NCI-H1436 treated with DMSO at 0.1 percent for 48 hours (cell line): Measurements from ENCODE around the gene SOHLH2.

Experiments
- DNase-seq: peaks from one replicate; lab custom pipeline; 2025; lab: John Stamatoyannopoulos, UW

SOHLH2 gene, protein sequence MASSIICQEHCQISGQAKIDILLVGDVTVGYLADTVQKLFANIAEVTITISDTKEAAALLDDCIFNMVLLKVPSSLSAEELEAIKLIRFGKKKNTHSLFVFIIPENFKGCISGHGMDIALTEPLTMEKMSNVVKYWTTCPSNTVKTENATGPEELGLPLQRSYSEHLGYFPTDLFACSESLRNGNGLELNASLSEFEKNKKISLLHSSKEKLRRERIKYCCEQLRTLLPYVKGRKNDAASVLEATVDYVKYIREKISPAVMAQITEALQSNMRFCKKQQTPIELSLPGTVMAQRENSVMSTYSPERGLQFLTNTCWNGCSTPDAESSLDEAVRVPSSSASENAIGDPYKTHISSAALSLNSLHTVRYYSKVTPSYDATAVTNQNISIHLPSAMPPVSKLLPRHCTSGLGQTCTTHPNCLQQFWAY

DNA sequence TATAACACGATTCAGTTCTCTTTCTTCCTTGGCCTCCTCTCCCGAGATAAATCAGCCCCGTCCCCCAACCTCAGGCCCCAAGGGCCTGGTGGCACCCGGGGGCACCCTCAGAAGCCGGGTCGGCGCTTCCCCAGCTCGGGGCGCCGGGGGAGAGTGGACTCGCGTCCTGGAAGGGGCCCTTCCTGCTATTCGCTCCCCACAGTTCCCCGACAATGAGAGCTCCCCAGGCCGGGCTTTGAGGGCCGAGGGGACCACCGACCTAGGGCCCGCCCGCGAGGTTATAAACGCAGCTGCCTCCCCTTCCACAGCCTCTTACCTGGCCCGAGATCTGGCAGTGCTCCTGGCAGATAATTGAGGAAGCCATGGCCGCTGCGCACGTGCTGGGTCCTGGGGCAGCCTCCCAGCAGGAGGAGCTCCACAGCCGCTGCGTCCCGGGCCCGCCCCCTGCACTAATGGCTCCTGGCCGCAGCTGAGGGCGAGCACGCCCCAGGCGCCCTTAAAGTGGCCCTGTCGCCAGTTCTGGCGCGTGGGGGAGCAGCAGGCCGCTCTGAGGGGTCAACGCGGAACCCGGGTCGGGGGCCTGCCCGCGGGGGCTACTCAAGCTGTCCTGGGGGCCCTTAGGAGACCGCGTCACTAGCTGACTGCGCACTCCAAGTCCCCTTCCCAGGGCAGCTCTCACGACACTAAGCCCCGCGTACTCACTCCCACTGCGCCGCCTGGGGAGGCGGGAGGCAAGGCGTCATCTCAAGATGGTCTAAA lies at the start of gene SOHLH2:
Gene SOHLH2, minus strand, starts transcription at position 394 of the 759 bp plus-strand sequence. Its CDS starts 30 bp downstream, at position 364.
- no peak for DNase-seq

DNA sequence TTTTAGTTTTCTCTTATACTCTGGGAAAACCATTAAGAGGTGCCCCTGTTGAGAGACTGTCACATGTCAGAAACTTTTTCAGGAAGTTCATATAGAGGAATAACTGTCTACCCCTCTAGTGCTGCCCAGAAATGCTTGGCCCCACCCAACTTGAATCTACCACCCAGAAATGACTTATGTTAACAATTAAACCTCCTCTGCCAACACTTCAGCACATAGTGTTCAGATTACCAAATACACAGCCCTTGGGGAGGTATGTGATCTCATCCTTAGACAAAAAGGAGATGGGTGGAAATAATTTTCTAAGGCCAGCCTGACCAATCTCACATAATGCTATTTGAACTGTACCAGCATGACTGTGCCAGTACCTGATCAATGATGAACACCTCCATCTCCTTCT lies 47.6 kb upstream of the SOHLH2 start:
- DNase-seq: no peak

DNA sequence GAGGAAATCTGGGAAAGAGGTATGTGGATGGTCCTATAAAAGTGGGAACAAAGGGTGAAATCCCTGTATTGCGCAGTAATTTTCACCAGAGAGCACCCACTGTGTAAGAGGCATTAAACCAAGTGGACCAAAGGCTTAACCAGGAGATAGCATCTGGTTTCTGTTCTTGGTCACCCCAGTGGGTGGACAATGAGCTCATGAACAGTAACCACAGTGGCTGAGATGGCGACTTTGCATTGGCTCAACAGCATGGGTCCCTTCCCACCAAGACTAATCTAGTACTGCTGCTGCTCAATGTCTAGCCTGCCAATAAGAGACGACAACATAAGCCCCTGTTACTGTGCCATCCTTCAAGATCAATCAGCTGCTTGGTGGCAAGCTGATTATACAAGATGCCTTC lies 46.7 kb upstream of the SOHLH2 start:
- no peak for DNase-seq

DNA sequence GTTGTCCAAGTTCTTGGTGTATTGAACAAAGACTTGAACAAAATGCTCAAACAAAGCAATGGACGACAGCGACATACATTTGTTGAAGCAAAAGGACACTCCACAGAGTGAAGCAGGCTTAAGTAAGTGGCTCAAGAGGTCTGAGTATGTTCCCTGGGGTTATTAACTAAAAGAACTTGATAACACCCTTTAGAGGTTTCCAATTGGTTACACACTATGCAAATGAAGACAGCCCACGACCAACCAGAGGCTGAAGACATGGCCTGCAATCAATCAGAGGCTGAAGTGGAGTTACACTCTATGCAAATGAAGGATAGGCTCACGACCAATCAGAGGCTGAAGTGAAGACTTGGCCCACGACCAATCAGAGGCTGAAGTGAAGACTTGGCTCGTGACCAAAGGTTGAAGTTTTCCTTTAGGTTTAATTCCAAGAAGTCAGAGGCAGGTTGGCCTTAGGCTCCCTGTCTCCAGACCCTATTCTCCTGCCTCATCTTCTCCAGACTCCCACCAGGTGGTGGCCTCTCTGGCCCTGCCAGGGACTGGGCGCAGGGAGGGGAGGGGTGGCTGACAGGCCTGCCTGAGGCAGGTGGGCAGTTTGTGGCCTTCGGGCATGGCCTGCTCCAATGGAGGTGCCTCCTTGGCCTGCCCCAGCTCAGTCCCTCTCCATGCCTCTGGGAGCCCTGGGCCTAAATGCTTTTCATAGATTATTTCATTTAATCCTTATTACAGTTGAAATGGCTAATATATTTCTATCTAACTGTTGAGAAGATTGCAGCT lies 45.2 kb upstream of the SOHLH2 start:
- no peak for DNase-seq

DNA sequence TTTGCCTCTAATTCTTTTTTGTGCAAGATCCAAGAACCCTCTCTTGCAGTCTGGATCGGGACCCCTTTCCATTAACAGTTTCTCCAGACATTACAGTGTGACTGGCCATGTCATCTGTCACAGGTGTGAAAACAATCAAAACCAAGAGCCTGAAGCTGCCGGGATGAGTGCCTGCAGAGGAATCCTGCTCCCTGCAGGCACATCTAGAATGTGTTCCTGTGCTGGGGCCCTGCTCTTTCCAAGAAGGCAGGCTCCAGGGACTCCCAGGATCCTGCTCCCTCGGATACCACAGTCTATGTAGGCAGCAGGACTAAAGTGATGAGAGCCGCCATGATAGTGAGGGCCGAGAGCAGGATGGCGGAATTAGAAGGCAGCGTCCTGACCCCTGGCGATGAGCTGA lies 44.5 kb upstream of the SOHLH2 start:
- DNase-seq: no peak

DNA sequence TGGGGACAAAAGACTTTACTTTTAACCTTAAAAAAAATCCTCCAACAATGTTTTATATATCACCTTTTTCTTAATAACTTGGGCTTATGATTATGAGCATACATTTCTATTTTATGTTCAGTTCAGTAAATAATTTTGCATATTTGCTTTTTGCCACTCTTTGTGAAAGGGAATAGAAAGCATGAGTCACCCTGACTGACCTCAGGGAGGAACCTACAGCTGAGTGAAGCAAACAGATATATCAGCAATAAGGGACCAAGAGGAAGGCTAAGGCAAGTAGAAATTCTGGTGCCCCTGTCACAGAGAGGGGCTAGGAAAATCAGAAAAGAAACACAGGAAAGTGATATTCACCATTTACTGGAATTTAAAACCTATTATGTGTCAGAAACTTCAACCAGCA lies 37.2 kb upstream of the SOHLH2 start:
- no peak for DNase-seq

DNA sequence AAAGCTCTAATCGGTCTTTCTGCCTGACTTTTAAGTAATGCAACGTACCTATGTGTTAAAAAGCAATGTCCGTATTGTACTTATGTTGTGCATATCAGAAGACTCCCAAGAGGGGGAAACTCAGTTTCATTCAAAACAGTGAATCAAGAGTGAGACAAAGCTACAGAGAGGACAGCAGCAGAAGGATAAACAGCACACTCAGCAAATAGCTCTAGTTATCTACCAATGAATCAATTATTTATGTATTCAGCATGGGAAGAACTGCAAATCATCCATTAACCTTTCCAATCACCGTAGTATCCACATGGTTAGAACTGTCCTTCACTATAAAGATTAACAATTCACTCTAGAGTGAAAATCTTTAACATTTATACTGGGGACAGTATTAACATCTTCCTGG lies 36.7 kb upstream of the SOHLH2 start:
- no peak for DNase-seq

DNA sequence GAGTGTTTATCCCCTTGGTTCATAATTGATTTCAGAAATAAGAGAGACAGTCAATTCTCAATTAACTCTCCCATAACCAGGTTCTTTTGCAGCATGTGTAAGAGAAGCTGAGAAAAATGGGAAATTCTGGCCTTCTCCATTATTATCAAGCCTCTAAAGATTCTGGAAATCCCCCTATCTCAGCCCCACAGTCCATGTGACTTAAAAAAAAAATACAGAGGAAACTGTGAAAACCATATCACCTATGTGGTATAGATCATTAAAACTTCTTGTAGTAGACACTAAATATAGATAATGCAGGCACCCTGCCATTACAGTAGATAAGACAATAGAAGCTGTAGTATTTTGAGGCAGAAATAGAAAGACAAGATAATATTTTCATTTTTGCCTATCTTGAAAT lies 34.3 kb upstream of the SOHLH2 start:
- DNase-seq: no peak

DNA sequence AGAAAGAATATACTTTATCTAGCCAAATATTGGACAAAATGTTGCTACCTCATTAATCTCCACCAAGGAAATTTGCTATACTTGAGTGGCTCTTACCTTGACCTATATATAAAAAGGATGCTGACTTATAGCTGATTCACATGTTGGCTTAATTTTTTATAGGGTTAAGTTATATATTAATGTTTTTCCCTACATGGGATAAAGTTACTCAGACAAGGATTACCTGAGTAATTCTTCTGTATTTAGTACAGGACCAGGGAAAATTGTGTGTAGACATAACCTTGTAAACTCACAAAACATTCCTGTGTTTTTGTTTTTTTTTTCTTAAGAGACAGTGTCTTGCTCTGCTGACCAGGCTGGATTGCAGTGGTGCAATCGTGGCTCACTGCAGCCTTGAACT lies 30.6 kb upstream of the SOHLH2 start:
- DNase-seq: no peak

DNA sequence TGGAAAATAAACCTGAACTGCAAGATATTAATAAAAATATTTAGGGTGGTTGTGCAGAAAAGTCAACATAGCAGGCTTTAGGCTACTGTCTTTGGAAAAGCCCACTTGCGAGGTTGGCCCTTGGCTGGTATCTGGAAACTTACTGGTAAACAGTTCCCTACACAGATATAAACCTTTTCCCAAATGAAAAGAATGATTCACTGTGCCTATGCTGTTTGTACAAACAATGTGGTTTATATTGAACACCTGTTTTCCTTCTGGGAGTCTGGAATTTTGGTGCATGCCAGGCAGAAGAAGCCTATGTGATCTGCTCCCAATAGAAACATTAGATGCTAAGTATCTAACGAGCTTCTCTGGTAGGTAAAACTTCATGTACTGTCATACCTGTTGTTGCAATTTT lies 29.7 kb upstream of the SOHLH2 start:
- DNase-seq: no peak

DNA sequence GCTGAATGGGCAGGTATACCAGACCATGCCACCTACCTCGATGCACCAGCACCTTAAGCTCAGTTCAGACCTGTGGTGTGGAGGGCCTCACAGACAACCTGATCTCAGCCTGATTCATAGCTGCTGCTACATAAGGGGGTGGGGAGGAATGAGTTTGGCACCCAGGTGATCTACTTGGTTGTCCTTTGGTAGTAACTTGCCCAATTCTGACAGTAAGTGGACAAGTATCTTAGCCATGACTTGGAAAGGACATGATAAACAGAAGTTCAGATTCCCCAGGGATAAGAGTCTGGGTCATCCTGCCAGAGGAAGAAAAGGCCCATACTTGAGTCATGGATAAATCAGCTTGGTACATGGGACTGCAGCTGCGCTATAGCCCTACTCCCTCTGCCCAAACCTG lies 28.4 kb upstream of the SOHLH2 start:
- DNase-seq: no peak

DNA sequence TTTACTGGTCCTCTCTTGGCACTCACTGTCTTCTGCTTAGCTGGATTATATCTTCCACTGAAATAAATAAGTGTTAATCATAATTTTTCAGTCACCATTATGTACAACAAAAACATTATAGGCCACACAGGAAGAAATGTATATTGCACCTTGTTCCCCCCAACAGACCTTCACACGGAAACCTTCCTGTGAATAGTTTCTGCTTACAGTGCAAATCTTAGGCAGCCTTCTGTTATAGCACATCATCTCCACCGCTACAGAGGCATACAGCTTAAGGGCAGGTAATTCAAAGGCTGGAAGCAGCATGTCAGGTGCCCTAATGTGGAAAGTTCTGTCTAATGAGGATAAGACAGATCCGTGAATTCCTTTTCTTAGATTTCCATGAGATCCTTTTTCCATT lies 16.9 kb upstream of the SOHLH2 start:
- no peak for DNase-seq

DNA sequence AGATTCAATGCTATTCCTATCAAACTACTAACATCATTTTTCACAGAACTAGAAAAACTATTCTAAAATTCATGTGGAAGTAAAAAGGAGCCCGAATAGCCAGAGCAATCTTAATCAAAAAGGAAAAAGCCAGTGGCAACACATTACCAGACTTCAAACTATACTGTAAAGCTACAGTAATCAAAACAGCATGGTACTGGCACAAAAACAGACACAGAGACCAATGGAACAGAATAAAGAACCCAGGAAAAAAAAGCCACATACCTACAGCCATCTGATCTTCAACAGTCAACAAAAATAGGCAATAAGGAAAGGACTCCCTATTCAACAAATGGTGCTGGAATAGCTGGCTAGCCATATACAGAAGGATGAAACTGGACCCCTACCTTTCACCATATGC lies 10.4 kb upstream of the SOHLH2 start:
- no peak for DNase-seq

DNA sequence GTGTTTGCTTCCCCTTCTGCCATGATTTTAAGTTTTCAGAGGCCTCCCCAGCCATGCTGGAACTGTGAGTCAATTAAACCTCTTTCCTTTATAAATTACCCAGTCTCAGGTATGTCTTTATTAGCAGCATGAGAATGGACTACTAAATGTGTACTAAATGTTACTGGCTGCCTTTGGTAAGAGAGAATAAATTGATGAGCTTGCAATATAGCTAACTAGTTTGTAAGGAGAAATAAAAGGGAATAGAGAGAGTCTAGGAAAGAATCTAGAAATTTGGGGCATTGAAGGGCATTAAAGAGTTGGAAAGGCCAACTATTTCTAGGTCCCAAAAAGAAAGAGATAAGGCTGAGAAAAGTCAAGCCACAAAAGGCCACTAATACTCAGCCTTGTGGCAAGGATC lies 5.5 kb upstream of the SOHLH2 start:
- no peak for DNase-seq

DNA sequence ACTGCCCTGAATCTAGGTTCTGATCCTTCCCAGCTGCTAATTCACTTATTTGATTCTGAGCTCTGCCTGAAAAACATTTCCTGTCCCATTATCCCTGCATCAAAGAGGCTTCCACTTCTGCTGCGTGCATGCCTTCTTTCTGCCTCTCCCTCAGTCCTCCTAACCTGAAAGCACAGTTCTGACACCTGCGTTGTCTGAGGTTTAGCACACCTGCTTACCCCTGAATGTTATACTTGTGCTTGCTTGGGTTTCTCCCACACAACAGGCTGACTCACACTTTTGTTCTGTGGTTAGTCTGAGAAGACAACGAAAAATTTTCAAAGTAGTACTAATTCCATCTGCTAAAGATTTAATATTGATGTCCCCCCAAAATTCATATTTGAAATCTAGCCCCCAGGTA lies 3.1 kb upstream of the SOHLH2 start:
- no peak for DNase-seq

DNA sequence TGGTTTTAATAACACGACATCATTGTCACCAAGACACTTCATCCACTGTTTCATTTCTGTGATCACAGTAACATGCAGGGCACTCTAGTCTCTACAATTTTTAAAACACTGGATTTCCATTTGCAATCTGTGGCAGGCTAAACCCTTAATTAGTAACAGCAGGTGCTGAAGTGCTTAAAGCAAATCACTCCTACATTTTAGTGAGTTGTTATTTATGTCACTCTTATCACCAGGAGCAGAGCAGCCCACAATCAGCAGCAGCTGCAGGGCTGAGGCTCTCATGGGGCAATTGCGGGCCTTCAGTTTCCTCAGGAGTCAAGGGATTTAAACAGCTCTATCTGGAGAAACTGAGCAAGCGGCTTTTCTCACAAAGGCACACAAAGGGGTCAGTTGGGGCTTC lies 1.6 kb downstream of the SOHLH2 start:
- no peak for DNase-seq

DNA sequence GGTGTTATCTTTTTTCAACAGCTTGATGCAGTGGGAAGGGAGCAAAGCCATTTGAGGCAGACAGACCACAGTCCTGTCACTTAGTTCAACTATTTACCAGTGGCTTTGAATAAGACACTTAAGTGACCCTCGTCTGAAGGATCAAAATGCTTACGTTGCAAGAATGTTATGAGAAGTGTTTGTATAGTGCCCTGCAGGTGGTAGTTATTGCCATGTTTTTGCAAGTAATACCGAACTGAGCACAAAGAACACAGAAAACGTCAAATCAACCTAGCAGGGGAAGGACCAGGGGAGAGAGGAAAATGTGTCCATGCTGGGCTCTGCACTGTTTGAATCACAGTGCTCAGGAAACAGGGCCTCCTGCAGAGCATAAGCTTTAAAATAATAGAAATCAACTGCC lies 2.8 kb downstream of the SOHLH2 start:
- no peak for DNase-seq

DNA sequence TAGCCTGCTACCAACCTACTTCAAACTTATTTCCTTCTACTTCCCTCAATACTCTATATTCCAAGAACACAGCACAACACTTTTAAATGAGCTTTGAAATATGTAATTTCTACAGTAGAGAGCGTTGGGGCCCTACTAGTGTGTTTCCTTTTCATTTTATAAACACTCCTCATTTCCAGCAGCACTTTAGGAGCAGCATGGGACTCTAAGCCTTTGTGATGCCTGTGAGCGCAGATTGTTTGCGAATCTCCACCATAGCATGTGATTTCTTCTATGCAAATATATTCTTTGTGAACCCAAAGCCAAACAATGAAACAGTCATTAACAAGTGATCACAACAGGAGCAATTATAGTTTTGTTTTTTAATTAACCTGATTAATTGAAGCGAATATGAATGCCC lies 3.6 kb downstream of the SOHLH2 start:
- no peak for DNase-seq

DNA sequence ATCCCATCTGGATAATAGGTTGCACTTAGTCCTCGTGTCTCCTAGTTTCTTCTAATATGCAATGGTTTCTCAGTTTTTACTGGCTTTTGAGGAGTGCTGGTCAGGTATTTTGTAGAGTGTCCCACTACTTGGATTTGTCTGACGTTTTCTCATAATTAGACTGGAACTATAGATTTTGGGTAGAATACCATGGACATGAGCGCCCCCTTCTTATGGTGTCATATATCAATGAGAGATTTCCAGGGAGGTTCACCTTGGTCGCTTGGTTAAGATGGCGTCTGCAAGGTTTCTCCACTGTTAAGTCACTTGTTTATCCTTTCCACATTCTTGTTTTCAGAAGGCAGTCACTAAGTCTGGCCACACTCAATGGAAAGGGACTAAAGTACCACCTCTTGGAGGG lies 6.7 kb downstream of the SOHLH2 start:
- no peak for DNase-seq

DNA sequence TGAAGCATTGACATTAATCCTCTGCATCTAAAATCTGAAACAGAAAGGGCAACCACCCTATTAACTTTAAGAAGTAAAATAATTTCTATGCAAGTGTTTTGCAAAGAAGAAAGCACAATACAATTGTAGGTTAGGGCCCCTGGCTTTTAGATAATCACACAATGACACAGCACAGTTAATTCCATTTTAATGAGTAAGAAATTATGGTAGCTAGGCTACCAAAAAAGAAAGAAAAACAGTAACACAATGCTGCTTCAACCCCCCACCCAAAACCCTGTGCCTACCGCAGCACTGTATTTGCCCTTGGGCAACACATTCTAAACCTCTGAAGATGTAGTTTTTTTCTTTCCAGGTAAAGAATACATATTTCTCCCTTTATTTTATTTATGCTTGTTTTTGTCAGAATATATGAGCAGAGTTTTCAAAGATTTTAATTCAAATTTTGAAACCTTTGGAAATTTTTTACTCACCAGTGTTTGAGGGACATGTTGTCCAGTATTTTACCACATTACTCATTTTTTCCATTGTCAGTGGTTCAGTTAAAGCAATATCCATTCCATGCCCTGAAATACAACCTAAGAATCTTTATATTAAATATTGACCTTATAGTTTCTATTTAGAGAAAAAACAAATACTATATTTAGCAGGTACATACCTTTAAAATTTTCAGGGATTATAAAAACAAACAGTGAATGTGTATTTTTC lies 21.1 kb downstream of the SOHLH2 start:
- no peak for DNase-seq

DNA sequence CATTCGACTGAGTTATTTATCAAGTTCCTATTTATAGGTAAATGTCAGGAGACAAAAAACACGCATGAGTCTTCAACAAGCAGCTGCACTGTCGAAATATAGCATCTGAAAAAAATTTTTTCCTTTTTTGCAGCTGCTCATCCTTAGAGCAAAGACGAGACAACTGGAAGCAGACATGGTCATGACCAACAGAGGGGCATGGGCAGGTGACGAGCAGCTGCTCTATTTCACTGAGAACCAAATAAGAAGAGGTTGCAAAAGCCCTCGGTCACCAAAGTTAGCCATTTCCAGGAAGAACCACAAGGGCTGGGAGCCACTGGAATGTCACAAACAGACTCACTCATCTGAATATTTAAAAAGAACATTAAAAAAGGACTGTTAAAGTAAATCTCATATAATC lies 22.2 kb downstream of the SOHLH2 start:
- DNase-seq: no peak

DNA sequence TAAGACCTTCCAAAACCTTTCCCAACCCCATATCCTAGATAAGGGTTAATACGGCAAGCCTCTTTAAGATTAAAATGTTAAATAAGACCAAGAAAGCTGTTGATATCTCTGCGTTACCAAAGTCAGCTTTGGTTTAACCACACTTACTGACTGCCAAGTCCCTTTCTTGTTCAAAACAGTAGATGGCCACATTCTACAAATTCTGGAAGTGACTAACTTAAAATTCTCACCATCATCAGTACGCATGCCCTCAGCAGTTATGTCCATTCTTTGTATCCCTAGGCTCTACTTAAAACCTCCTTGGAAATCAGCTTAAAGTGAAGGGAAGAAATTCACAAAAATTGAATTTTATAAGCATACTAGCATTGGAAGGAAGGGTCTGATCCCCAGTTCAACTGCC lies 23.6 kb downstream of the SOHLH2 start:
- no peak for DNase-seq
